Measurements from ENCODE around the gene HSPB2.
"Not testable (repeated sequence)": the region's sequence is repeated elsewhere in the genome, so short reads cannot be mapped to it uniquely, and the experiment has no call there.

HSPB2 gene

DNA sequence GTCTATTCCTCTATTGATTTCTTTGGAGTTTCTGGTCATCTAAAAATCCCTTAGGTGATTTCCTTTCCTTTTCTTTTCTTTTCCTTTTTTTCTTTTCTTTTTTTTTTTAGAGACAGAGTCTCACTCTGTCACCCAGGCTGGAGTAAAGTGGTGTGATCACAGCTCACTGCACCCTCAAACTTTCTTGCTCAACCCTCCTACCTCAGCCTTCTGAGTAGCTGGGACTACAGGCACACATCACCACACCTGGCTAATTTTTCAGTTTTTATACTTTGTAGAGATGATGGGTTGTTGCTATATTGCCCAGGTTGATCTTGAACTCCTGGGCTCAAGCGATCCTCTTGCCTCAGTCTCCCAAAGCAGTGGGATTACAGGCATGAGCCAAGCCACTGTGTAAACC, 4.2 kb downstream of the HSPB2 start:
- no peak for DNase-seq

- no peak for DNase-seq
Observed at GRCh38 chr11:111917312-111917711, 4.8 kb downstream of the HSPB2 start.

- no peak for DNase-seq
Observed at GRCh38 chr11:111917788-111918187, 5.3 kb downstream of the HSPB2 start.

DNA sequence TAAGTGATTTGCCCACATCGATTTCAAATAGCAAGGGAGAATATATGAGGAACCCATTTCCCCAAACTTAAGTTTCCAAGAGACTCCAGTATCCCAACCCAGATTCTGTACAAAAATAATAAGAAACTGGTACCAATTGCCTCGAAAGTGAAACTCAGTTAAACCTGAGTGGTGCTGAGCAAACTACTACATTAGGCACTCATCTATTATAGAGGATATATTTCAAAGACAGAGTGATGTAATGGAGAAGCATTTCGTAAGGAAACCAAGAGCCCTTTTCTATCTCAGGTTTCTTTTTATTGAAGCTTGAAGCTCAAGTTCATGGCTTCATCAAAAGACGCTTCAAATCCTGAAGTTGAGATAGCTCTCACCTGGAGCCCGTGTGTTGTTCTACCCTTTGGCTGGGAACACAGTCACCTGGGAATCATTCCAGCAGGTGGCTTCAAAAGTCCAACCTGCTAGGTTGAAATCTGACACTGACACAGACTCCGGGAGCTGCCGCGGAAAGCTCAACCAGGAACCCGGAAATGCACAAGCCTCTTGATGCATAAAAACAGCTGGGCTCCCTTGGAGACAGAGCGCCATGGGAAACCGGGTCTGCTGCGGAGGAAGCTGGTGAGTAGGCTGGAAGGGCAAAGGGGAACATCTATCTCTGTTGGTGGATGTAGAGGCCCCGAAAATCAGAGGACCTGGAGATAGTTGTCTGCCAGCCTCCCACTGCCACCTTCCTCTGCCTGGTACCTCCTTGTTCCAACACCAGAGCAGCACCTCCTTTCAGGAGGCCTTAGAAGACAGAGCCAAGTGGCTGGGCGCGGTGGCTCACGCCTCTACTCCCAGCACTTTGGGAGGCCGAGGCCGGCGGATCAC, 6.1 kb downstream of the HSPB2 start, which contains the start of gene C11orf52:
Gene C11orf52 (plus strand): TSS at position 524 of the 867 bp plus-strand sequence. CDS start 60 bp downstream, at position 584.
- no peak for DNase-seq

GRCh38 chr11:111920908-111921307, 8.4 kb downstream of the HSPB2 start:
- no peak for DNase-seq

DNA sequence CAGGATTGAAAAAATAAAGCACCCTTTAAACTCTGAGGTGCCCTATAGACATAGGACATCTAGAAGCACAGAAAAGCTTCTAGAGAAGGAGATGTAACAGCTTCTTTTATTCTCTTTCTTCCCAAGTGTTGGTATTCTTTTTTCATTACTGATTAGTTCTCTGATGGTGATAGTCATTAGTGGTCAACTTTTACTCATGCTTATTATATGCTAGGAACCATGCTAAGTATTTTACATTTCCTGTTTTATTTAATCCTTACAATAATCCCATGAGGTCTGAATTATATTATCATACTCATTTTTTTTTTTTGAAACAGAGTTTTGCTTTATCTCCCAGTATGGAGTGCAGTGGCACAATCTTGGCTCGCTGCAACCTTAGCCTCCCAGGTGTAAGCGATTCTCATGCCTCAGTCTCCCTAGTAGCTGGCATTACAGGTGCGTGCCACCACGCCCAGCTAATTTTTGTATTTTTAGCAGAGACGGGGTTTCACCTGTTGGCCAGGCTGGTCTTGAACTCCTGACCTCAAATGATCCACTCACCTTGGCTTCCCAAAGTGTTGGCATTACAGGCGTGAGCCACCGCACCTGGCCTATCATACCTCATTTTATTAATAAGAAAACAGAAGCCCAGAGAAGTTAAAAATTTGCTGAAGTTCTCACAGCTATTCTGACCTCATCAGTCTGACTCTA, 9.2 kb downstream of the HSPB2 start:
- DNase-seq = no peak

DNA sequence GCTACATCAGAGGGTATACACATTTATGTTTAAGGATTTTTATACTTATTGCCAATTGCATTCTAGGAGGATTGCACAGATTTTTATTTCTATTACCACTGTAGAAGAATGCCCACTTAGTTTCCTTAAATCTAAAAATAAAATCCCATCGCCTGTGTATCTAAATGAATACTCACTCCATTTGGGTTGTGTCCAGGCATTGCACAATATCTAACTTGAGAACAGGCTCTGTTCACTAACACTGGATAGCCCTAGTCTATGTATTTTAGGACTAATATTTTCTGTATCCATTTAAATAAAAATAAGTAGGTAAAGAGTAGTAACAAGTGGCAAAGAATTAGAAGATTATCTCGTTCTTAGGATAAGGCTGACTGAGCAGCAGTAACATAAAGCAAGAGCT, 10.3 kb downstream of the HSPB2 start:
- peak; percentile 50 for DNase-seq

DNA sequence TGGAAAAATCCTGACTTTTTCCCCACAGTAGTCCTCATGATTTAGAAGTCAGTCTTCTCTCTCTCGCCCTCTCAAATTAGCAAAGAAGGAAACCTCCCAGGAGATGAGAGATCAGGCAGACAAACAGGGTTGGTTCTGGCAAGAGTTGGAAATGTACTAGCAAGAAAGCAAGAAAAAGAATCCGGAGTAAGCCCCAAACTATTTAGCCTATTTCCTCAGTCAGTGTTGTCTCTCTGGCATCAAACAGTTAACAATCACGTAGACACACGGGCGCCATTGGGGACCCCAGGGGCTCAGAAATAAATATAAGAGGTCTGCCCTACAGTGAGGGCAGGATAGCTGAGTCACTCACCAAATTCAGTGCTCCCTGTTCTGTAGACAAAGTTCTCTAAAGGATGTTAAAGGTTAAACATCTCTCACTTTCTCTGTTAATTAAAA, 10.8 kb downstream of the HSPB2 start:
- no peak for DNase-seq

DNA sequence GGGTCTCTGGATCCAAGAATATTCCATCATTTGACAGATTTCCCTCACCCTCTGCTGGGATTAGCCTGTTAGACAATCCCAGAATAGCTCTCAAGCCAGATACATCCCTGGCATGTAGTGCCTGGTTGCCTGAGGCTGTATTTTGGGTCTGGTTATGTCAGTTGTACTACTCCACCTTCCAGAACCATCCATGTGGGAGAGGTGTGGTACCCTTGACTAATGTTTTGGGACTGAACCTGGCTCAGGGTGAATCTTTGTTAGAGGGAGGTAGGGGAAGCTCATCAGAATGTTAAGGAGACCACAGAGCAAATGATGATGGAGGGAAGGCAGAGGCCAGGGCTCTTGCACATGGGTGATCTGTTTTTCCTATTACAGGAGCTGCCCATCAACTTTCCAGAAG, 11.4 kb downstream of the HSPB2 start:
- no peak for DNase-seq

- no peak for DNase-seq
Observed at GRCh38 chr11:111925953-111926352, 13.4 kb downstream of the HSPB2 start.

DNA sequence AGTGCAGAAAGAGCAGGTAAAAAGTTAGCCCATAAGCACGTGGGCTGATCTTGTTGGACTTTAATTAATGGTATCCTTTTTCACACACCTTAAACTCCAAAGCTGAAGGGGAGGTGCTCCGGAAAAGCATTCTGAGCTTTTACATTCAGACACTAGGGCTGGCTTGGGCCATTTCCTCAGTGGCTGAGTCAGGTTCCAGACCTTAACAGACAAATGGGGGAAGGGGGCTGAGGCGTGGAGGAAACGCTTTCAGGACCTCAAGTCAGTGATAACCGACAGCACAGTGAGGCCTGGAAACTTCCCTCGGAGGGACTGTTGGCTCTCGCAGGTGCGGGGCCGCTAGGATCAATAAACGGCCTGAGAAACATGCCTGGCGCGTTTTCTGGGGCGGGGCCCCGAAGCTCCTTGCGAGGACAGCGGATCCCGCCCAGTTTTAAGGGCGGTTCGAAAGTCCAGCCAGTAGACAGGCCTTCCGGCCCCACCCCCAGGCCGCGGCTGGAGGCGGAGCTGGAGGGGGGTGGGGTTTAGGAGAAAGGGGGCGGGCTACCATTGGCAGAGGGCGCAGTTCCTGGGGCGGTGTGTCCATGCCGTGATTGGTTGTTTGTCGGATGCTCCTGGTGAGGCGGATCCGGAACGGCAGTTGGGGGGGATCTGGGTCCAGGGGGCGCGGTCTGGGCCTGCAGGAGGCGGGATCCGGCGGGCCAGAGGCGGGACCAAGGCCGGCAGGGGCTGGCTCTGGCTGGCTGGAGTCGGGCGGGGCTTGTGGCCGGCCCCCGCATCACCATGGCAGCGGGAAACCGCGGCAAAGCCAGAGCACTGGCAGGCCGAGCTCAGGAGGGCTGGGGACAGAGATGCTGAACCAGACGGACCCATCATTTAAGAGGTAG, 14.2 kb downstream of the HSPB2 start:
- peak; percentile 100 for DNase-seq

DNA sequence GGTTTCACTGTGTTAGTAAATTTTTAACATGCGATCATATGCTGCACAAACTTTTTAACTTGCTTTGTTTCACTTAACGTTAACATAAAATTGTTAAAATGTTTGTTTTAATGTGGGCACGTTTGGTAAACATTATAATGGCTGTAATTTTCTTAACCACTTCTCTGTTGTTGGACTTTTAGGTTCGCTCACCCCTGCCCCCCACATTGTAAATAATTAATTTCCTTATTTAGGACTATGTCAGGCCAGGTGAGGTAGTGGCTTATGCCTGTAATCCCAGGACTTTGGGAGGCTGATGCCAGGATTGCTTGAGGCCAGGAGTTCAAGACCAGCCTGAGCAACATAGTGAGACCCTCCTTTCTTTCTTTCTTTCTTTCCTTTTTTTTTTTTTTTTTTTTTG, 17.9 kb downstream of the HSPB2 start:
- no peak for DNase-seq

GRCh38 chr11:111932611-111932950, 20.0 kb downstream of the HSPB2 start:
- DNase-seq = no peak

- not testable (repeated sequence) for DNase-seq
Observed at GRCh38 chr11:111933176-111933575, 20.6 kb downstream of the HSPB2 start.

GRCh38 chr11:111933872-111934271, 21.3 kb downstream of the HSPB2 start:
- no peak for DNase-seq

DNA sequence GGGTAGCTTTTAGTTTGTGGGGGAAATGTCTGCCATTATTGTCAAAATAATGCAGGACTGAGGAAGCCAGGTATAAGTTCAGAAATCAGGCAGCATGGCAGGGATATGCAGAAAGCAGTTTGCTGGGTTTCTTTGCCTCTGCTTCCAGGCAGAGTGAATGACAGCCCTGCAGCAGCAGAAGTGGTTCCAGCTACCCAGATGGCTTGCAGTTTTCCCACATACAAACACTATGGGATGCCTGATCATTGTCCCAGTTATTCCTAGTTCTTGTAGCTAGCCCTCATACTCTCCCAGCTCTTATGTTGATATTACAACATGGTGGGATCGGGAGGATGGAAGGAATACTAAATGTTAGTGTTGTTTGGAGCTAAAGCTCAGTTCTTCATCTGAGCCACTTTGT, 21.8 kb downstream of the HSPB2 start:
- no peak for DNase-seq

DNA sequence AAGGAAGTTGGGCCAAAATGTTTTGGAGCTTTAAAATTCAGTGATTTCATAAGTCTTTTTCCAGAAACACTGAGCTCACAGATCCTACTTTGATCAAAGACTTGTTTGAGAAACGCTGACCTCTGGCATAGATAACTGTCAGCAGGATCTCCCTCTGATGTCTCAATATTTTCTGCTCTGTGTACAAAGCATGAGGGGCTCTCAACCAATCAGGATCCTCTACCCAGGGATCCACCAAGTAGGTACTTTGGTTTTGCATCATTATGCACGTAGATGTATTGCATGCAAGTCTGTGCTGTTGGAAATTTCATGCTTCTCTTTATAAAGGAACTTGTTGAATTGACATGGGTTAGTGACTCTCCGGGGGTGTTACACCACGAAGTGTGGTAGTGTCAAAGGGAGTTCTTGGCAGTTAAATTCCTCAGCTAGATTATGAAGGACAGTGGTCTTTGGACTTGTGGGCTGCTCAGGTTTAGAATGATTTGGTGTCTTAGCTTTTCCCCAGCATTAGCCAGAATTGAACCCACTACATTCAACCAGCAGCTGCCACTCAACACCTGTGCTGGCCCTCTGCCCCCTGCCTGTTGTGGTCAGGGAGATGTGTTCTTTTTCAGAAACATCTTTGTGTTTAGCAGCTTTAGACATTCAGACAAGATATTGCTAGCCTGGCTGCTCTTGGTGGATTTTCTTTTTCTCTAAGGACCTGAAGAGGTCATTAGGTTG, 22.9 kb downstream of the HSPB2 start:
- DNase-seq = peak; percentile 21

DNA sequence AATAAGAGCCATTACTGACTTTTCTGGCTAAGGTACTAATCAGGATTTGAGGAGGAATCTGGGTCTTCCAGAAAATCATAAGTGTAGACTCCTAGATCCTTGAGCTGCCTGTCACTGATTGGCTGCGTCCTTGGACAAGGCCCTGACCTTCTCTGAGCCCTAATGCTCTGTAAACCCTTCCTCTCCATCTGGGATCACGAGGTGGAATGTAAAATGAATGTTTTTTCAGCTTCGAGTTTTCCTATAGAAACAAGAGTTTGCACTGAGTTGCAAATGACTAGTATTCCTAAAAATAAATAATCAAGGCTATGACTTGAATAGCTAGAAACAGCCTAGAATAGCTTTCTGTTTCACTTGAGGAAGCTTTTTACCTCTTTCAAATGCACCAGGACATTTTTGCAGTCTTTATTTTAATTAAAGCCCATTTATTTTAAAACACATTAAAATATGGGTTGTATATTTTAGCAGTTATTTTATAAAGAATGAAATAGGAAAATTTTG, 23.6 kb downstream of the HSPB2 start:
- DNase-seq = no peak

- DNase-seq = peak; percentile 55
Observed at GRCh38 chr11:111937461-111937769, 24.9 kb downstream of the HSPB2 start.

GRCh38 chr11:111937844-111938243, 25.3 kb downstream of the HSPB2 start:
- DNase-seq = peak; percentile 61

DNA sequence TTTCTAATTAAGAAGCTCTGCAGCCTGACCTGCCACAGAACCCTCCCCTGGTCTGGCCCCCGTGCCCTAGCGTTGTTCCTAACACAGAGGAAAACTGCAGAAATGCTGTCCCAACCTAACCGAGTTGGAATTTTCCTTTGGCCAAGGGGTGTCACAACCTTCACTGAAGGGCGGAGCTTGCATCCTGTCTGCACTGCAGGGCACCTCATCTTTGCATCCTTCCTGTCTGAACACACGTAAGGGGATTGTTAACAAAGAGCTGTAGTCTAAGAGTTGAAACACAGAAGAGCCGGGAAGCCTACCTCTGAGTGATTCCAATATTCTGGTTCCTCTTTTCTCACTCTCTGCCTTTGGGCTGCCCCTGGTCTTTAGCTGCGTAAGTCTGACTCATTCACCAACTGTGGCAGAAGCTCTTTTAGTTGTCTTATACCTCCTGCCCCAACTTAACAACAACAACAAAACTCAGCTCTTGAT, 26.2 kb downstream of the HSPB2 start:
- DNase-seq = no peak

All from midbrain (tissue), 1 donor.